T1000 (cell line): ENCODE data around the gene GDF2.

ENCODE experiments used
- DNase-seq: peaks from one replicate; lab custom pipeline; 2025; ENCODE audit warnings: mixed read lengths; lab: John Stamatoyannopoulos, UW

The GDF2 gene

DNA sequence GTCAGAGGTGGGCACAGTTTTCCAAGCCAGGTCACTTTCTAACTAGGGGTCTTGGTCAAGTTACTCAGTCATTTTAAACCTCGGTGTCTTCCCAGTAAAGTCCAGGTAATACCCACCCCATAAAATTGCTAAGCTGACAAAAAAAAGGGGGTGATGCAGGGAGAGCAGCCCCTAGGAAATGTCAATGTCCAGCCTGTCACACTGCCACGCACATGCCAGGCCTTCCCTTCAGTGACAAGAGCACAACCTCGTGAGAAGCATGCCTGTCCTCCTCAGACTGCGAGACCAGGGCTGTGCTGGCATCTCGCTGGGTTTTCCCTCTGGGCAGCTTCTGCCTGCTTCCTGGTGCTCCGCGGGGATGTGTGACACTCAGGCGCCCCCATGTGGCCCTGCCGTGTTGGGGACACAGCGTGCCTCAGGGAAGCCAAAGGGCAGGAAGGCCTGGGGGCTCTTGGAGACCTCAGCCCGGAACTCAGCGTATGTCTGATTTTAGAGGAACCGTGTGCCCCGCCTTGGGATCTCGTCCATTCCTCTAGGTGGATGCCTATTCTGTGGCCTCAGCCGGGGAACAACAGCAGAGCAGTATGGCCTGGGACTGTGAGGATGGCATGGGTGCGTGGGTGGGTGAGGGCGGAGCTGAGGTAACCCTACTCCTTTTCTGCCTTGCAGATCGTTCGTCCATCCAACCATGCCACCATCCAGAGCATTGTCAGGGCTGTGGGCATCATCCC is 10.2 kb upstream of the GDF2 start:
- peak; percentile 55 for DNase-seq

DNA sequence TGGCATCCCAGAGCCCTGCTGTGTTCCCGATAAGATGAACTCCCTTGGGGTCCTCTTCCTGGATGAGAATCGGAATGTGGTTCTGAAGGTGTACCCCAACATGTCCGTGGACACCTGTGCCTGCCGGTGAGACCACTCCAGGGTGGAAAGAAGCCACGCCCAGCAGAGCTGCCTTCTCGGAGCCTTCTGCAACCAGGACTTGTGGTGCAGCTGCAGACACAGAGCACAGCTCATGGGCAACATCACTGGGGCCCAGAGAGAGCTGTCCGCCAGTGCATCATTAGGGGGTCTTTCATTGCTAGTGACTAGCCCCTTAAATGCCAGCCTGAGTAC is 9.6 kb upstream of the GDF2 start:
- no peak for DNase-seq

DNA sequence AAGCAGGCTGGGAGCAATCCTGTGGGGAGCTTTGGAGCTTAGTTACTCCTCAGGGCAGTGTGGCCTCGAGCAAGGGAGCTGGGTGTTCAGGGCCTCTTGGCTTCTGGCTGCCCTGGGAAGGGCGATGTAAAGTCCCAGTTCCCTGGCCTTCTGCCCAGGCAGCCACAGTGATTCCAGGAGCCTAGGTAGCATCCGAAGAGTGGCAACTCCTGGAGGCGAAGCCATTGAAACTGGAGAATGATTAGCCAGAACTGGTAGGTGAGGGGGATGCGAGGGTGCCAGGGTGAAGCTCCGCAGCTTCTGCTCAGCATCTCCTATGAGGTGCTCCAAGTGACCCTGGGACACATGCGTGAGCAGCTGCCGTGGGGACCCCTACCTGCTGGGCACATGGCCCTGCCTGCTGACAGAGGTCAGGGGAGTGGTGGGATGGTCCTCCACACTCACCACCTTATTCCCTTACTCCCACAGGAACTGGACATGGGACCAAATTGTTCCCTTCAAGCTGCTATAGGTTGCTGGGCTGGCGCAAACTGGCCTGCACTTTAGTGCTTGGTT is 7.8 kb upstream of the GDF2 start:
- no peak for DNase-seq

DNA sequence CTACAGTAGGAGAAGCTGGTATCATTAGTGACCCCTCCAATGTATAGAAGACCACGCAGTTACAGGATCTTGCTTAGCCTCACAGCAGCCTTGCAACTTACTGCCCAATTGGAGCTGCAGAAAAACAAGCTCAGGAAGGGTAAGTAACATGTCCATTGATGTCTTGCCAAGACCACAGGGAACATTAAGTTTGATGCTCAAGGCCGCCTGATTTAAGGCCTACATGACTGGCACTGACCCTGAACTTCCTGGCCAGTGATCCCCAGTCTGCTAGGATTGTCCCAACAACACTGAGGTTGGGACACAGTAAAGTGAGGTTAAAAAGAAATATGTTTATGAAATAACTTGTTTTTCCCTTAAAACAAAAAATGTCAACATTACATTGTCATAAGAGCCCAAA is 6.8 kb upstream of the GDF2 start:
- DNase-seq, result no peak

GRCh38 chr10:47316131-47316530 is 6.1 kb upstream of the GDF2 start:
- DNase-seq, result no peak

DNA sequence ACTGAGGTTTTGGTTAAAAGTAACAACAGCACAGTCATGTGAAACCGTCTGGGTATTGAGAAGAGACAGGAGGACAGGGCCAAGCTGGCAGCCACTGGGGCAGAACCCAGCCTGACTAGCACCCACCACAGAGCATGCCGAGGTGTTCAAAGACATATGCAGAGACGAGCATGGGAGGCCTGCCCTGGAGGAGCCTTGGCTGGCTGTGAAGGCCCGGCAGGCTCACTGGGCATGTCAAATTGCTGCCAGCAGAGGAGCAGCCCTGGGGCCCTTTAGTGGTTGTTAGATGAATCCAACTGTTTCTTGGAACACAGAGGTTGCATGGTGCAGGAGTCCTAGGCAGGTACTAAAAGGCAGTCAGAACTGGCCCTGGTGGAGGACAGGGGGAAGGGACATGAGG is 5.0 kb upstream of the GDF2 start:
- DNase-seq, result no peak

DNA sequence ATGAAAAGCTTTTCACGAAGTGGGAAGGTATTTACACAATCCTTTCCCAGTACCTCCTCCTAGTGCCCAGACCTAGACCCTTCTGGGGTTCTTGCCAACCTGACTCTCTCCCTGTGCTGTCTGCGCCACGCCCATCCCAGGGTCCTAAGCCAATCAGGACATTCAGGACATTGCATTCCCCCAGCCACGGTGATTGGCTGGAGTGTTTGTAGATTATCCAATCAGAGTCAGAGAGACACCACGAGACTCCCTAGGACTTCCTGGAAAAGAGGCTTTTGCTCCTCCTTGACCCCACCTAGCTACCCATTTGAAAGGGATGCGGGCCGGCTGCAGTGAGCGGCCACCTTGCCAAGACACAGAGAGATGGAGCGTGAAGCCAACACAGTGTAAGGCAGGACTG is 3.5 kb upstream of the GDF2 start:
- DNase-seq, result no peak

- no peak for DNase-seq
Measured at GRCh38 chr10:47319784-47320183, 2.5 kb upstream of the GDF2 start.

DNA sequence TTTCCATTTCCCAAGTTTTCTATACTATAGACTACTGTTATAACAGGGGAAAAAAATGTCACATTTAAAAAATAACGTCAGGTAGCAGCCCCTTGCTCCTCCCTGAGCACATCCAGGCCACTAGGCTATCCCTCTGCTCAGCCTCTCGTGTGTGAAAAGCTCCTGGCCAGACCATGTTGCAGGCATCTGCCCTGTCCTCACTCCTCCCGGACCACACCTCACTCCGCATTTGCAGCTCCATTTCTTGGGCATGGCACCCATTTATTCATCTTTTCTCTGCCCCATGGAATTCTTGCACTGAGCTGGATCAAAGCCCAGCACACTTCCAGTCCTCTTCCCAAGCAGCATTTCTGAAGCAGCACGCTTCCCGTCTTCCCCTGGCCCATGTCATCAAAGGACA is 1.4 kb upstream of the GDF2 start:
- DNase-seq, result no peak

GRCh38 chr10:47321521-47322195 is 596 bp upstream of the GDF2 start:
- no peak for DNase-seq

DNA sequence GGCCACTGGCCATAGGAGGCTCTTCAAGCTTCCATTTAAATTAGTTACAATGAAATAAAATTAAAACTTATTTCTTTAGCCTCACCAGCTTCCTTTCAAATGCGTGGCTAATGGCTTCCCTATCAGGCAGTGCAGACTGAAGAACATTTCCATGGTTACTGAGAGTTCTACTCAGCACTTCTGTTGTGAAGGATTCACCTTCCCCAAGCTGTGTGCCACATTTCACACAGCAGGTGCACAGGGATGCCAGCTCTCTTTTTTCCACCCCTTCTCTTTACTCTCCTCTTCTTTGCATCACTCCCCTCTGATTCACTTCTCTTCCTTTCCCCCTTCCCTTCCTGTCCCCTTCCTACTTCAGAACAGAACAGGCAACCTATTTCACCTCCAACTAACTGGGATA is 833 bp downstream of the GDF2 start:
- DNase-seq, result no peak

DNA sequence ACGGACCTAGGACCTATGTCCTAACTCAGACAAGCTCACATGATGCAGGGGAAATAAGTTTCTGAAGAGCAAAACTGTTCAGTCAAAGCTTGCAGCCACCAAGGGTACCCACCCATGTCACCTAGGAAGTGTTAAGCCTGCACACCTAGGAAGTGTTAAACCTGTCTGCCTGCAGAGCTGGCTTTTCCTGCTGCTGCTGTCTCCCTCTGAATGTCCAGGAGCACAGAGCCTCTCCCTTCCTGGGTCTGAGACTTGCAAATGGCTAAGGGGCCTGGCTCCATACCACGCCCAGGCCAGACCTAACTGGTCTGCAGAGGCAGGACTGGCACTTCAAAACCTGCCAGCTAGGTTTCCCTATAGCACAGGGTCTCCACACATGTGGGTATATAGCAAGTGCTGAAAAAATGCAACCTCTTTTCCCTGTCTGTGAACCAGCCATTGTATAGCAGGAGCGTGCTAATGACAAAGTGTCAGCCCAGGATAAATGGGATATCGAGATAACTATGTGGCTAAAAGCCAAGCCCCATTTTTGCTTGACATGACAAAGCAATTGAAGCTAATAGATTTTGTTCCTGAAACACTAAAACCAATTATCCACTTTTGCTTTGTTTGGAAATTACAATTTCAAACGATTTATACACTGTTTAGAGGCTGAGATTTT is 1.5 kb downstream of the GDF2 start:
- DNase-seq, result no peak

DNA sequence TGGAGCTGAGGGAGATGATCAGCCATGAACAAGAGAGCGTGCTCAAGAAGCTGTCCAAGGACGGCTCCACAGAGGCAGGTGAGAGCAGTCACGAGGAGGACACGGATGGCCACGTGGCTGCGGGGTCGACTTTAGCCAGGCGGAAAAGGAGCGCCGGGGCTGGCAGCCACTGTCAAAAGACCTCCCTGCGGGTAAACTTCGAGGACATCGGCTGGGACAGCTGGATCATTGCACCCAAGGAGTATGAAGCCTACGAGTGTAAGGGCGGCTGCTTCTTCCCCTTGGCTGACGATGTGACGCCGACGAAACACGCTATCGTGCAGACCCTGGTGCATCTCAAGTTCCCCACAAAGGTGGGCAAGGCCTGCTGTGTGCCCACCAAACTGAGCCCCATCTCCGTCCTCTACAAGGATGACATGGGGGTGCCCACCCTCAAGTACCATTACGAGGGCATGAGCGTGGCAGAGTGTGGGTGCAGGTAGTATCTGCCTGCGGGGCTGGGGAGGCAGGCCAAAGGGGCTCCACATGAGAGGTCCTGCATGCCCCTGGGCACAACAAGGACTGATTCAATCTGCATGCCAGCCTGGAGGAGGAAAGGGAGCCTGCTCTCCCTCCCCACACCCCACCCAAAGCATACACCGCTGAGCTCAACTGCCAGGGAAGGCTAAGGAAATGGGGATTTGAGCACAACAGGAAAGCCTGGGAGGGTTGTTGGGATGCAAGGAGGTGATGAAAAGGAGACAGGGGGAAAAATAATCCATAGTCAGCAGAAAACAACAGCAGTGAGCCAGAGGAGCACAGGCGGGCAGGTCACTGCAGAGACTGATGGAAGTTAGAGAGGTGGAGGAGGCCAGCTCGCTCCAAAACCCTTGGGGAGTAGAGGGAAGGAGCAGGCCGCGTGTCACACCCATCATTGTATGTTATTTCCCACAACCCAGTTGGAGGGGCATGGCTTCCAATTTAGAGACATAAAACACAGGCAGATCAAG is 3.3 kb downstream of the GDF2 start:
- no peak for DNase-seq

- DNase-seq, result peak; percentile 22
Measured at GRCh38 chr10:47326306-47326926, 4.2 kb downstream of the GDF2 start.

DNA sequence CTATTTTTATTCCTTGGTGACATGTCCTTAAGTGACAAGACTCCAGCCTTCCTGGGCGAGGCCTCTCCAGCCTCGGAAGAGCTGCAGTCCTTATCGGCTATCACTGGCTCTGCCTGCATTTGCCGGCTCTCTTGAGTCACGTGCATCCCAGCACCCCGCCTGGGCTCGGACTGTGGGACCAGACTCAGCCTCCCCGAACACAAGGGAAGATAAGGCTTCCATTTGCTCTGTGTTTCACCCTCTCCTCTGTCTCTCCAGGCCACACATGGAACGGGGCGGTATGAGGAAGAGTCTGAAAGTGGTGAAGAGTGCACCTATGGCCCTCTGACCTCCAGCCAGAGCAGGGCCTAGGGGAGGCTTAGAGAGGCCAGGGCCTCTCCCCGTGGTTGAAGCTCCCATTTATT is 4.7 kb downstream of the GDF2 start:
- DNase-seq, result no peak

- DNase-seq, result no peak
Measured at GRCh38 chr10:47329855-47330254, 7.6 kb downstream of the GDF2 start.

- DNase-seq, result no peak
Measured at GRCh38 chr10:47330366-47330765, 8.1 kb downstream of the GDF2 start.

DNA sequence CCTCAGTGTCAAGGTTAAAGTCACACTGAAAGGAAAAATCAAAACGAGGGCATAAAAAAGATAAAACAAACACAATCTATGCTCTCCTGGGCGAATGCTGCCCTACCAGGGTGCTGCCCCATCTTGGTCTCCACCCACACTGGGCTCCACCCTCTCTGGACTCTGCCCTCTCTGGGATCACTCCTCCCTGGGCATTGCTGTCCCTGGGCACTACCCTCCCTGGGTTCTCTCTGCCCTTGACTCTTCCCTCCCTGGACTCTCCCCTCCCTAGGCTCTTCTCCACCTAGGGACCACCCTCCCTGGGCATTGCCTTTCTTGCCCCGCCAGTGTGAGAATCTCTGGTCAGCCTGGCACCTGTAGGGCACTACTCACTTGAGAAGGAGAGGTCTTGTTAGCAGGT is 8.6 kb downstream of the GDF2 start:
- no peak for DNase-seq

DNA sequence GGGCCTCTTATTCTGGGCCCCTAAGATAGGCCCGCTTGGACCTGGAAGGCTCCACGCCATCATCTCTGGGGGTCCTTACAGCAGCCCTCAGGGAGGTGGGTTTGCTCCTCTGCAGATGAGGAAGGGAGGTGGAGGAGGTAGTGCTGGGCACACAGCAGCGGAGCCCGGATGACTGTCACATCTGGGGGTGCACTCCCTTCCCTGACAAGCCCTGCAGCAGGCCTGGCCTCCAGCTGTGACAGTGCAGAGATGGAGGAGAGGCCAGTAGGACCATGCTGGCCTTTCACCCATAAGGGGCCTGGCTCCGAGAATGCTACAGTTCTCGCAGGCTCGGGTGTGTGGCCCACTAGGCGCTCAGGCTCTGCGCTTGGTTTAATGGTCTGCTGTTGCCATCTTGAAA is 9.2 kb downstream of the GDF2 start:
- DNase-seq, result no peak

DNA sequence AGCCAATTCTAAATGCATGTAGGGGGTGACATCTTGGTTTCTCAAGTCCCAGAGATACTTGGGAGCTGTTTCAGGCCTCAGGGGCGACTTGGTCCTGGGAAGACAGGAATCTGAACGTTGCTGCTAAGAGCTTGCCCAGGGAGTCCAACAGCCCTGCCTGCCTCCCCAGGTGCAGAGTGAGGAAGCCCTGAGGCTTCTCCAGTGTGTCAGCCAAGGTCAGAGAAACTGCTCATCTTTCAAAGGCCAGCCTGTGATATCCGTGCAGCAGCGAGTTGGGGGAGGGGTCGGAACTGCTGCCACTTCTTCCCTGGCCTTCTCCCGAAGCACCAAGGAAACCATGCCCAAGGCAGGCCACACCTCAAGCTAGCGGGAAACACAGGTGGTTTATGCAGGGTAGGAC is 9.7 kb downstream of the GDF2 start:
- no peak for DNase-seq

GRCh38 chr10:47332371-47332770 is 10.1 kb downstream of the GDF2 start:
- DNase-seq, result no peak

GRCh38 chr10:47332946-47333345 is 10.7 kb downstream of the GDF2 start:
- no peak for DNase-seq
